Brain microvascular endothelial cell (primary cell): ENCODE data around the gene ANGEL1.

Source experiments
- DNase-seq: peaks from one replicate; pipeline ENCODE4 v3.0.0-alpha.2; 2020
- H3K27ac ChIP-seq: fragments of 250-450 bp; sonication (Bioruptor Pico); 2 replicates; pipeline ENCODE4 v1.5.1; 2020; ENCODE audit warnings: mild to moderate bottlenecking, moderate library complexity
- H3K27me3 ChIP-seq: fragments of 250-450 bp; sonication (Bioruptor Pico); replicated peaks from 2 replicates; pipeline ENCODE4 v1.5.1; 2020; ENCODE audit warnings: mild to moderate bottlenecking
- H3K36me3 ChIP-seq: fragments of 250-450 bp; sonication (Bioruptor Pico); replicated peaks from 2 replicates; pipeline ENCODE4 v1.5.1; 2020; ENCODE audit warnings: mild to moderate bottlenecking
- H3K4me3 ChIP-seq: 2 replicates; pipeline ENCODE4 v1.5.1; 2011; ENCODE audit warnings: low read depth, mild to moderate bottlenecking, control low read depth, low read length, moderate library complexity
- CTCF ChIP-seq: IDR thresholded peaks from 2 replicates; pipeline ENCODE4 v1.5.1; 2011; ENCODE audit warnings: low read depth, mild to moderate bottlenecking, moderate library complexity, low read length, control low read depth, inconsistent platforms; ENCODE audit errors: missing control alignments
- in situ Hi-C: cut with HindIII; loops from 2 replicates; pipeline ENCODE4 v1.10.0; 2017; ENCODE audit warnings: low sequenced_read_pairs, low pct_ligation_motif_present

ANGEL1 gene

GRCh38 chr14:76761136-76761959 is 51.3 kb downstream of the ANGEL1 start, which contains the start of gene VASH1:
TSS of gene VASH1 (plus strand) at chr14:76761468. CDS start at chr14:76762822, 1,354 bp downstream.
- in situ Hi-C loops, result no loop called here
- Histone ChIP-seq H3K27me3 (no peaks in the 10 kb centered on the region), H3K36me3 (no peaks in the 10 kb centered on the region), H3K4me3 (peak within 1 kb of the TSS; percentile 69), H3K27ac (peak within 1 kb of the TSS; percentile 39)
- no peak for TF ChIP-seq CTCF
- peak; percentile 58 for DNase-seq

DNA sequence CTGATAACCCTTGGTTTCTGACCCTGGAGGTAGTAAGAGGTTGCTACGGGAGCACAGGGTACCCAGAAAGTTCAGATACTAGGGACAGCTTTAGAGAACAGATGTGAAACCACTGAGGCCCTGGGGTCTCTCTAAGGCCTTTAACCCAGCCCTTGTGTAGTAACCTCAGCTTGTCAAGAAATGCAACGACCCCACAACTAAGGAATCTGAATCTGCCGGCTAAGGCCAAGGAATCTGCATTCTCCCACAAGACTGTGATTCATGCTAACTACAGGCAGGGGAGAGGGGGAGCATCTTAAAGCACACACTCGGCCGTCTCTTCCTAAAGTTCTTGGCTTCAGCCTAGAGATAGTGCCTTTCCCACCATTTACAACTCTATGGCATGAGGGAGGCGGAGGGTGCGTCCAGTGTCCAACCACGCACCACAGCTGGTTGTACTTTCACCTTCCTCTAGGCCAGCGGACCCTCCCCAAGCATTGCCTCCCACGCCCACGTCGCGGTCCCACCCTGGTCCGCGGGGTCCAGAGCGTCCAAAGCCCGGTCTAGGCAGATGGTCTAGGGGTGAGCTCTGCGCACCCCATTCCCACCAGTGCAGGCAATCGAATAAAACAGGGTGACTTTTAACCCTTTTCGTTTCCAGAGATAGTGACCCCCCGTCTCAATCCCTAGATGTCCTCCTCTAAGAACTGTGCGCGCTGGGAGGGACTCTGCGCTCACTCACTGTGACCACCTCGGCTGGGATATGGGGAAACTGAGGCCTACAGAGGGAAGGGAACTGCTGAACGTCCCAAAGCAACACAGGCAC is 52.1 kb downstream of the ANGEL1 start:
- H3K36me3 ChIP-seq, result no peaks in the 10 kb centered on the region
- no peak for DNase-seq
- no peaks in the 10 kb centered on the region for H3K27me3 ChIP-seq
- no peak for TF ChIP-seq CTCF
- H3K4me3 ChIP-seq, result peak overlapping the region; percentile 69
- no peak overlapping the region for H3K27ac ChIP-seq
- in situ Hi-C loops, result no loop called here

DNA sequence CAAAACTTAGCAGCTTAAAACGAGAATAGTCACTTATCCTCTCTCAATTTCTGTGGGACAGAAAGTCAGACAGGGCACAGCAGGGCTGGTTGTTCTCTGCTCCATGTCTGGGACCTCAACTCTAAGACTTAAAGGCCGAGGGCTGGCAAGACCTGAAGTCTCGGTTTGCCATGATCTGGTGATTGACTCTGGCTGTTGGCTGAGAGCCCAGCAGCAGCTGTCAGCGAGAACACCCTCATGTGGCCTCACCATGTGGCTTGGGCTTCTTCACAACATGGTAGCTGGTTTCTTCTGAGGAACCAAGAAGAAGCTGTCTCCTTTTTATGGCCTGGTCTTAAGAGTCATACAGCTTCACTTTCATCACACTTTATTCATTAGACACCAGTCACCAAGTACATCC is 53.1 kb downstream of the ANGEL1 start:
- in situ Hi-C loops, result no loop called here
- H3K27me3 ChIP-seq, result no peaks in the 10 kb centered on the region
- no peak for TF ChIP-seq CTCF
- no peak overlapping the region for H3K27ac ChIP-seq
- no peak for DNase-seq
- no peaks in the 10 kb centered on the region for H3K36me3 ChIP-seq
- H3K4me3 ChIP-seq, result no peak overlapping the region

DNA sequence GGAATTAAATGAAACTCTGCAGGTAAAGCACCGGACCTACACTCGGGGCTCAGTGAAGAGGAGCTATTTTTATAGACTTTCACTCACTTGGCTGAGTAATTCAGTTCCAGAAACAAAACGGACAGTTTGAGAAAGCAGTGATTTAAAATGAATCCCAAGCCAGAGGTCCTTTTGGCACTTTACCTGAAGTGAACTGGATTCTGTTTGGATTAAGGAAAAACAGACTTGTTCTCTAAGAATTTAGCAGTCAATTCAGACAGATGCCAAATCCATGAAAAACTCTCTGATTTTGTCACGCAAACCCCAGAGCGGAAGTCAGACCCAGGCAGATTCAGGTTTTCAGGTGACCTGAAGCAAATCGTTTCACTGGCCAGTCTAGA is 56.3 kb downstream of the ANGEL1 start:
- in situ Hi-C loops, result no loop called here
- Histone ChIP-seq H3K27ac (no peak overlapping the region), H3K27me3 (no peaks in the 10 kb centered on the region), H3K4me3 (no peak overlapping the region), H3K36me3 (no peaks in the 10 kb centered on the region)
- no peak for TF ChIP-seq CTCF
- DNase-seq, result no peak

DNA sequence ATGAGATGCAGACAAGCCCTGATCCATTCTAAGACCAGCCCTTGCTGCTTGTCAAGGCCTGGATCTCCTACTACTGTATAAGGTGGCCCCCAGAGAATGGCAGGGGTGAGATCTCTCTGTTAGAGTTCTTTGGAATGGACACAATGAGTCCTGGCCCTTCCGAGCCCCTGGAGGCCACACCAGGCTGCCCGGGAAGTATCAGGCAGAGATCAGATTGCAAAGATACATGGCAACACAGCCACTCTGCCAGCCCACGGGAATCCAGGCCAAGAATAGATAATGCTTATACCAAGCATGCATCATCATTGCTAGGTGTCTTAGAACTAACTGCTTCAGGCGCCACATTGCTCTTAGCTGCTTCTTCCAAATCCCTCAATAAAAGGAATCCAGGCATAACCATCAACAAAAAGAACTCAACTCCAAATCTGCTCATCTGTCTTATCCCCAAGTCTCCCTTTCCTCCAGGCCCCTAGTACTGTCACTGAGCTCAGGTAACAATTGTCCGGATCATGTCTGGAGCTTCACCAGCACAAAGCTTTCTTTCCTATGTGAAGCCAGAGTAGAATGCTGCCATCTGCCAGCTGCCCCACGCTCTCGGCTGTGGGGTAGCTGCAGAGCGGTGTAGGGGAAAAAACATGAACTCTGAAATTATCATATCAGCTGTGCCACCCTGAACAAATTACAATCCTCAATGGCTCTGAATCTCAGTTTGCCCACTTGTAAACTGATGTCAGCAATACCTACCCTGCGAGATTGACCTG is 56.9 kb downstream of the ANGEL1 start:
- in situ Hi-C loops, result no loop called here

More for the DNA sequence above, 56.9 kb downstream of the ANGEL1 start:
- TF ChIP-seq CTCF, result no peak
- Histone ChIP-seq H3K36me3 (no peaks in the 10 kb centered on the region), H3K4me3 (no peak overlapping the region), H3K27me3 (no peaks in the 10 kb centered on the region), H3K27ac (no peak overlapping the region)
- no peak for DNase-seq
